ENCODE results near the gene MACC1. TPM values are rescaled to one million over a fixed set of nuclear protein-coding genes. Genes with fewer than 3 reads are reported as not detected.
A peak's percentile ranks its signal among the peaks of the same experiment; 100 is the strongest.

Gene MACC1
- total and polyA plus RNA-seq, 4 donors, result 0.69 to 3.0 (median 1.7) TPM; not detected in 1

DNA sequence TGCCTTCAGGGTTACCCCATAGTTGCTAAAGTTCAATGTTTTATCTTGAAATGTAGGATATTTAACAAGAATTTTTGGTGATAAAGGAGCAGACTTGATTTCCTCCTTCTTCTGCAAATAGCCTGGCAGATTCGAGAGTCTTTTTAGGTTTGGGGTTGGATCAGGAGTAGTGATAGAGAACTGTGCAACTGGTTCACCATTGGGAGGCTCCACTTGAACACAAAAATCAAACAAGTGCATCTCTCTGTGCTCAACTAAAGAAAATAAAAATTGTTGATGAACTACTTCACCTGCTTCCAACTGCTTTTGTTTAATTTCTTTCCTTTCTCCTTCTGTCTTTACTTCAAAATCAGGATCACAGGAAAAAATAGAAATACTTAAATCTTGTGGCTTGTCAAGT, 58.5 kb downstream of the MACC1 start:
- Histone ChIP-seq H3K27me3 (ENCODE audit: control insufficient read depth in 1 of 2, insufficient read depth in 2 of 2, low read length in 1 of 2) (no peaks in the 10 kb centered on the region), H3K27ac (ENCODE audit: low read depth in 1 of 2, low read length in 2 of 2) (no peak overlapping the region), H3K36me3 (ENCODE audit: control insufficient read depth in 1 of 2, insufficient read depth in 2 of 2, low read length in 1 of 2) (no peaks in the 10 kb centered on the region), H3K9me3 (ENCODE audit: control insufficient read depth, low read length) (peaks cover 1% of the 10 kb centered on the region), H3K4me3 (ENCODE audit: low read length in 2 of 2) (no peak overlapping the region), H3K4me1 (ENCODE audit: control insufficient read depth in 1 of 2, insufficient read depth in 2 of 2, low read length in 2 of 2) (no peaks in the 10 kb centered on the region)
- intact Hi-C loops (cut with DNase I), result no loop called here
- WGBS, 2 donors, result 10 to 38% methylated on average over 1 of the region's 1 CpG
- no peak for ATAC-seq (ENCODE audit: low FRiP score)
- no peak for DNase-seq

DNA sequence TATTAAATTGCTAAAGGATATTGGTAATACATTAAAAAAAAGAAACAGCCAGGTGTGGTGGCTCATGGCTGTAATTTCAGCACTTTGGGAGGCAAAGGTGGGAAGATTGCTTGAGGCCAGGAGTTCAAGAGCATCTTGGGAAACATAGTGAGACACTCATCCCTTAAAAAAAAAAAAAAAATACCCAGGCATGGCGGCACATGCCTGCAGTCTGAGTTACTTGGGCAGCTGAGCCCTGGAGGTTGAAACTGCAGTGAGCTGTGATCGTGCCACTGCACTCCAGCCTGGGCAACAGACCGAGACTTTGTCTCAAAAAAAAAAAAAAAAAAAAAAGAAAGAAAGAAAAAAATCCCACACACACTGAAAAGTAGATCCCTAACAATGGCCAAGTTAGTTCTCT, 59.7 kb downstream of the MACC1 start:
- H3K4me1 ChIP-seq (ENCODE audit: control insufficient read depth in 1 of 2, insufficient read depth in 2 of 2, low read length in 2 of 2), result no peaks in the 10 kb centered on the region
- intact Hi-C loops (cut with DNase I), result no loop called here
- WGBS, 2 donors, result 43 to 59% methylated on average over 3 of the region's 3 CpGs
- H3K9me3 ChIP-seq (ENCODE audit: control insufficient read depth, low read length), result peaks cover 1% of the 10 kb centered on the region
- ATAC-seq (ENCODE audit: low FRiP score), result no peak
- no peaks in the 10 kb centered on the region for H3K36me3 ChIP-seq (ENCODE audit: control insufficient read depth in 1 of 2, insufficient read depth in 2 of 2, low read length in 1 of 2)
- no peak for DNase-seq
- no peaks in the 10 kb centered on the region for H3K27me3 ChIP-seq (ENCODE audit: control insufficient read depth in 1 of 2, insufficient read depth in 2 of 2, low read length in 1 of 2)
- no peak overlapping the region for H3K27ac ChIP-seq (ENCODE audit: low read depth in 1 of 2, low read length in 2 of 2)
- H3K4me3 ChIP-seq (ENCODE audit: low read length in 2 of 2), result no peak overlapping the region

DNA sequence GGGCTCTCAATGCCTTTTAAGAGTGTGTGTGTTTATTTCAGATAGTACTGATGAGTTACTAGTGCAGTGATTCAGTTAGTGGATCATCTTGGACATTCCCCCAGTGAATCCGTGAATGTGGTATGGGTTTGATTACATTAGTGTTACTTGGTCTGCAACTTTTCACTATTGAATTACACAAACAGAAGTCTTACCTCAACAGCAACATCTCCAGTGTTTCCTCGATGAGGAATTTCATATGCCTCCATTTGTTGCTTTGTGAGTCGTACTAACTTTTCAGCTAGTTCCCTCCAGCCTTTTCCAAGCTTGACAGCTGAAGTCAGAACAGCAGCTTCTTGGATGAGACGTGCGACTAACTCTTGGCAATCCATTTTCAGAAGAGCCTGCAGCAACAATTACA, 63.2 kb downstream of the MACC1 start:
- intact Hi-C loops (cut with DNase I), result no loop called here
- ATAC-seq (ENCODE audit: low FRiP score) (no peak), DNase-seq (no peak)
- no peaks in the 10 kb centered on the region for H3K4me1 ChIP-seq (ENCODE audit: control insufficient read depth in 1 of 2, insufficient read depth in 2 of 2, low read length in 2 of 2)
- no peak overlapping the region for H3K27ac ChIP-seq (ENCODE audit: low read depth in 1 of 2, low read length in 2 of 2)
- no peak overlapping the region for H3K4me3 ChIP-seq (ENCODE audit: low read length in 2 of 2)
- no peaks in the 10 kb centered on the region for H3K36me3 ChIP-seq (ENCODE audit: control insufficient read depth in 1 of 2, insufficient read depth in 2 of 2, low read length in 1 of 2)
- H3K27me3 ChIP-seq (ENCODE audit: control insufficient read depth in 1 of 2, insufficient read depth in 2 of 2, low read length in 1 of 2), result no peaks in the 10 kb centered on the region
- 76 to 80% methylated on average over 5 of the region's 5 CpGs for WGBS, 2 donors
- no peaks in the 10 kb centered on the region for H3K9me3 ChIP-seq (ENCODE audit: control insufficient read depth, low read length)

DNA sequence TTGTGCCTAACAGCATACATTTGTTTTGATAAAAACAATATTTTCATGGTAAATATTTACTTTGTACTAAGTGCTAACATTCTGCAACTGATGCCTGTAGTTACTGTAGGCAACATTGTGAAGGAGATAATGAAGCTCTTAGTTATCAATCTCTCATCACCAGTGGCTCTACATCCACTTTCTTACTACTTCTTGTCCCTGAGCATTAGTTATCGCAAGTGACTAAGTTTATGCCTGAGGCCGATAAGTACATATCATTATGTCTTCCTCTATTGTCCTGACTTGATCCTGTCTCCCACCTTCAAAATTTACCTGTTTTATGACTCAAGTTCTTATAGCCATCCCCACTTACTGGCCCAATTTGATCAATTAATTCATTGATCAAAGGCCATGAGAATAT, 63.6 kb downstream of the MACC1 start:
- intact Hi-C loops (cut with DNase I), result no loop called here
- Histone ChIP-seq H3K4me3 (ENCODE audit: low read length in 2 of 2) (no peak overlapping the region), H3K27me3 (ENCODE audit: control insufficient read depth in 1 of 2, insufficient read depth in 2 of 2, low read length in 1 of 2) (no peaks in the 10 kb centered on the region), H3K4me1 (ENCODE audit: control insufficient read depth in 1 of 2, insufficient read depth in 2 of 2, low read length in 2 of 2) (no peaks in the 10 kb centered on the region), H3K27ac (ENCODE audit: low read depth in 1 of 2, low read length in 2 of 2) (no peak overlapping the region), H3K9me3 (ENCODE audit: control insufficient read depth, low read length) (no peaks in the 10 kb centered on the region), H3K36me3 (ENCODE audit: control insufficient read depth in 1 of 2, insufficient read depth in 2 of 2, low read length in 1 of 2) (no peaks in the 10 kb centered on the region)
- ATAC-seq (ENCODE audit: low FRiP score) (no peak), DNase-seq (no peak)
- WGBS, 2 donors, result 94% methylated on average over 2 of the region's 2 CpGs

DNA sequence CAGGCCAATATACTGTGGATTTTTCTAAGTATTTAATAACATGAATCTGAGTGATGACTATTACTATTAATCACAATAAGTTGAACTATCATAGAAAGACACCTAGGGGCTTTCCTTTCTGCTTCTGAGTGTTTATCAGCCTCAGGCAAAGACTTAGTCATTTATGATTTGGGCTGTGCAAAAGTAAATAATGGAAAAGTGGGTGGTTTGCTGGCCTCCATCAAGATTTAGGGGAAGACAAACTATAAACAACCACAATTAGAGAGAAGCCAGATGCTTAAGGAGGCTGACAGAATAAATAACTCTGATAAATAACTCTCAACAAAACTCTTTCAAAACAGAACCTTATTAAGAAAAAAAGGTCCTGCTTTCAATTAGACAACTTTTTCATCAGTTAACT, 64.7 kb downstream of the MACC1 start:
- ATAC-seq (ENCODE audit: low FRiP score) (no peak), DNase-seq (no peak)
- Histone ChIP-seq H3K4me3 (ENCODE audit: low read length in 2 of 2) (no peak overlapping the region), H3K27ac (ENCODE audit: low read depth in 1 of 2, low read length in 2 of 2) (no peak overlapping the region), H3K27me3 (ENCODE audit: control insufficient read depth in 1 of 2, insufficient read depth in 2 of 2, low read length in 1 of 2) (no peaks in the 10 kb centered on the region), H3K36me3 (ENCODE audit: control insufficient read depth in 1 of 2, insufficient read depth in 2 of 2, low read length in 1 of 2) (no peaks in the 10 kb centered on the region), H3K4me1 (ENCODE audit: control insufficient read depth in 1 of 2, insufficient read depth in 2 of 2, low read length in 2 of 2) (no peaks in the 10 kb centered on the region), H3K9me3 (ENCODE audit: control insufficient read depth, low read length) (no peaks in the 10 kb centered on the region)
- intact Hi-C loops (cut with DNase I), result no loop called here

DNA sequence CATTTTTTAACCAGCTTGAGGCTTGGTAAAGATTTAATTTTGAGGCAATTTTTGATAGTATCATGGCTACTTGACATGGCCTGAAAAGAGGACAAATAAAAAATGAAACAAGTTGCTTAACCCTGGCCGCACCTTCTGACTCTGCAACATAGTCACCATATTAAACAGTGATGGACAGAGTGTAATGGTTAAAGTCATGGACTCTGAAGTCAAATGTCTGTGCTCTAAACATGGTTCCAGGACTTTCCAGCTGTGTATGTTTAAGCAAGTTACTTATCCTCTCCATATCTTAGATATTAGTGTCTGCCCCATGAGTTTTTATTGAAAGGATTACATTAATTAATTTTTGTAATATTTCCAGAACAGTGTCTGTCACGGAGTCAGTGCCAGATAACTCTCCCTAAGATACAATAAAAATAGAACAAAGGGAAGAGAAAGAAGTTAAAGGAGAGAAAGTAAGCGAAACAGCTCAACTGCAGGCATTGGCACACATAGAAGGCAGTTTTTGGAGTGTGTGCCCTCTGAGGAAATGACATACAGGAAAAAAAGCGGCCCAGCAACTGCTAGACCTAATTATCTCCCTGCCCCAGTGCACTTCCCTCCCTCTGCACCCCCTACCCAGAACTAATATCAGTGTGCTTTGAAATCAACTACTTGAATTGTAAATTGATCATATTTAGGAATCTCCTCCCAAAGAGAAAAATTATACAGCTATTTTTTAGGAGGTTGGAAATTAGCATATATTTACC, 65.3 kb downstream of the MACC1 start:
- WGBS, 2 donors, result 55 to 57% methylated on average over 4 of the region's 4 CpGs
- Histone ChIP-seq H3K27ac (ENCODE audit: low read depth in 1 of 2, low read length in 2 of 2) (no peak overlapping the region), H3K36me3 (ENCODE audit: control insufficient read depth in 1 of 2, insufficient read depth in 2 of 2, low read length in 1 of 2) (no peaks in the 10 kb centered on the region), H3K9me3 (ENCODE audit: control insufficient read depth, low read length) (no peaks in the 10 kb centered on the region), H3K27me3 (ENCODE audit: control insufficient read depth in 1 of 2, insufficient read depth in 2 of 2, low read length in 1 of 2) (no peaks in the 10 kb centered on the region), H3K4me1 (ENCODE audit: control insufficient read depth in 1 of 2, insufficient read depth in 2 of 2, low read length in 2 of 2) (no peaks in the 10 kb centered on the region), H3K4me3 (ENCODE audit: low read length in 2 of 2) (no peak overlapping the region)
- no peak for DNase-seq
- intact Hi-C loops (cut with DNase I), result no loop called here
- ATAC-seq (ENCODE audit: low FRiP score), result no peak

DNA sequence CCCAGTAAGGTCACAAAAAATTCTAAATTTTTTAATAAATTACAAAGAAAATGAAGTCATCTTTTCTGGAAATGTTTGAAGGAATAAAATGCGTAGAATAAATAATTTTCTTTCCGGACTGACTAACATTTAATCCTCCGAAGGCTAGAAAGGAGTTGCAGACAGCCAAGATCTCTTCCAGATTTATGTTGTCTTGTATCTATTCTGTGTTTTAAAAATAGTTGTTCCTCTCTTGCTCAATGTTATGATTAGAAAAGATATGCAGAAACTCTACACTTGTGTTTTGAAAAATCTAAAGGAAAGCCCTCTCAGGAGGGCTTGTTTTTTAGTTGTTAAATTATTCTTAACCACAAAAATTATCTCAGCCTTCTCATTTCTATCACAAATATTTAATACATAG, 70.7 kb downstream of the MACC1 start:
- DNase-seq (no peak), ATAC-seq (ENCODE audit: low FRiP score) (peak; percentile 64)
- Histone ChIP-seq H3K27ac (ENCODE audit: low read depth in 1 of 2, low read length in 2 of 2) (no peak overlapping the region), H3K9me3 (ENCODE audit: control insufficient read depth, low read length) (peaks cover 3% of the 10 kb centered on the region), H3K4me1 (ENCODE audit: control insufficient read depth in 1 of 2, insufficient read depth in 2 of 2, low read length in 2 of 2) (no peaks in the 10 kb centered on the region), H3K27me3 (ENCODE audit: control insufficient read depth in 1 of 2, insufficient read depth in 2 of 2, low read length in 1 of 2) (no peaks in the 10 kb centered on the region), H3K4me3 (ENCODE audit: low read length in 2 of 2) (no peak overlapping the region), H3K36me3 (ENCODE audit: control insufficient read depth in 1 of 2, insufficient read depth in 2 of 2, low read length in 1 of 2) (no peaks in the 10 kb centered on the region)
- intact Hi-C loops (cut with DNase I), result no loop called here
- WGBS, 2 donors, result 5 to 8% methylated on average over 3 of the region's 3 CpGs

DNA sequence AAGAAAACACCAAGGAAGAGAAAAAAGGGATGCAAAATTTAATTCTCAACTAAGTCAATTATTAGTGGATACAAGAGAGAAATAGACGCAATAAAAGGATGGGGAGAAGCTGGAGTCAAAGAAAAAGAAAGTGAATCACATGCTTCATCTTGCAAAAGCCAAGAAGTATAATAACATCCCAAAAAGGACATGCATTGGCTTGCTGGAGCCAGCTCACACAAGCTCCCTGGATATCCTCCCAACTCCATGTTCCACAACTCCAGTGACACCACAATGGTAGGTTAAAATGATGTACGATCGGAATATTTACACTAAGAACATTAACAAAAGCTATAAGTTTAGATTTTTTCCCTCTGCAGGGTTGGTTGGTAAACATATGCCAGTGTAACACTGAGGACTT, 72.4 kb downstream of the MACC1 start:
- Histone ChIP-seq H3K4me3 (ENCODE audit: low read length in 2 of 2) (no peak overlapping the region), H3K4me1 (ENCODE audit: control insufficient read depth in 1 of 2, insufficient read depth in 2 of 2, low read length in 2 of 2) (no peaks in the 10 kb centered on the region), H3K27ac (ENCODE audit: low read depth in 1 of 2, low read length in 2 of 2) (no peak overlapping the region), H3K36me3 (ENCODE audit: control insufficient read depth in 1 of 2, insufficient read depth in 2 of 2, low read length in 1 of 2) (no peaks in the 10 kb centered on the region), H3K27me3 (ENCODE audit: control insufficient read depth in 1 of 2, insufficient read depth in 2 of 2, low read length in 1 of 2) (no peaks in the 10 kb centered on the region), H3K9me3 (ENCODE audit: control insufficient read depth, low read length) (peaks cover 3% of the 10 kb centered on the region)
- no peak for ATAC-seq (ENCODE audit: low FRiP score)
- WGBS, 2 donors, result 84 to 89% methylated on average over 3 of the region's 3 CpGs
- intact Hi-C loops (cut with DNase I), result no loop called here
- no peak for DNase-seq

DNA sequence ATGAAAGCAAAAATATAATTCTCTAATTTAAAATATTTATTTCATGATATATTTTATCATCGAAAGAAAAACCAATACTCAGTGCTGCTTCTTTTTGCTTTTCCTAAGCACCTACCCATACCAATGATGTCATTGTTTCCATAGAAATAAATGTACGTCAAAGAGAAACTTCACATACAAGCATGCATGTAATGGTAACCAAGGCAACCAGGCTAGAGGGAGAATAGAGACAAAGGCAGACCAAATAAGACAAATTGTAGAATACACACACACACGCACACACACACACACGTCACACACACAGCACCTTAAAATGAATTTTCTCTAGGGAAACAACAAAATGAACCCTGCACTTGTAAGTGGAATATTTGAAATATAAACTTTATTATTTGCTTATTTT, 75.5 kb downstream of the MACC1 start:
- 65 to 82% methylated on average over 4 of the region's 4 CpGs for whole genome bisulfite sequencing, 2 donors
- Histone ChIP-seq H3K36me3 (ENCODE audit: control insufficient read depth in 1 of 2, insufficient read depth in 2 of 2, low read length in 1 of 2) (no peaks in the 10 kb centered on the region), H3K27me3 (ENCODE audit: control insufficient read depth in 1 of 2, insufficient read depth in 2 of 2, low read length in 1 of 2) (no peaks in the 10 kb centered on the region), H3K4me1 (ENCODE audit: control insufficient read depth in 1 of 2, insufficient read depth in 2 of 2, low read length in 2 of 2) (no peaks in the 10 kb centered on the region), H3K9me3 (ENCODE audit: control insufficient read depth, low read length) (peaks cover 3% of the 10 kb centered on the region), H3K27ac (ENCODE audit: low read depth in 1 of 2, low read length in 2 of 2) (no peak overlapping the region), H3K4me3 (ENCODE audit: low read length in 2 of 2) (no peak overlapping the region)
- ATAC-seq (ENCODE audit: low FRiP score) (no peak), DNase-seq (no peak)
- intact Hi-C loops (cut with DNase I), result no loop called here
